Body of pancreas (tissue), 4 donors: Measurements from ENCODE around the gene PGLYRP1.

Experiments used
- POLR2A ChIP-seq, 3 donors: fragments of 450-650 bp; IDR thresholded peaks; one replicate each; pipeline ENCODE4 v1.6.1; 2016; ENCODE audit warnings: antibody characterized with exemption in 3 of 3, mild to moderate bottlenecking in 2 of 3
- TF ChIP-seq, protein P1 (sequence below), 7 experiments: fragments of 450-650 bp in 4 of 7; fragments of 200-600 bp in 3 of 7; sonication (generic) in 3 of 7; IDR thresholded peaks; one replicate each; pipeline ENCODE4 v1.5.1; 2016 to 2019; ENCODE audit warnings: antibody characterized with exemption in 7 of 7

DNA sequence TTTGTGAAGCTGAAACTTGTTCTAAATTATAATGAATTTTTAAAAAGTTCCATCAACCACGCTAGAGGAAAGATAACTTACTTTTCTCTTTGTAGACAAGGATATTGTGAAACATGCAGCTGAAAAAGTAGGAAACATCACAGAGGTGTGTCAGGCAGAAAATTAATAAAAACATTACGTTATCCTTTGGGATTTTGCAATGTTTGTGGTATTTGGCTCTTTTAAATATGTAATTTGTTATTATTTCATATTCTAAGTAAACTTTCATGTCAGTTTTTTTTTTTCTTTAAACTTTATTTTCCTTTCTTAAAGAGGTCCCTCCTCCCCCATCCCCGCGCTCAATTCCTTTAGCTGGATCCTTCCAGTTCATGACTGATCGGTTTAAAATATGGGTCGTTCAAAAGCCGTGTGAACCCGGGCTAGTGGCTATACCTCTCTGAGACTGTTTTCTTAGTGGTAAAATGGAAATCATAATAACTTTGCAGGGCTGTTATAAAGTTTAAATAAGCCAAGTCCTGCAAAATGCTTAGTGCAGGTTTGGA lies 28.3 kb downstream of the PGLYRP1 start:
- no peak for TF ChIP-seq POLR2A (IDR thresholded peaks at IDR 0.05)
- TF ChIP-seq, protein P1, sequence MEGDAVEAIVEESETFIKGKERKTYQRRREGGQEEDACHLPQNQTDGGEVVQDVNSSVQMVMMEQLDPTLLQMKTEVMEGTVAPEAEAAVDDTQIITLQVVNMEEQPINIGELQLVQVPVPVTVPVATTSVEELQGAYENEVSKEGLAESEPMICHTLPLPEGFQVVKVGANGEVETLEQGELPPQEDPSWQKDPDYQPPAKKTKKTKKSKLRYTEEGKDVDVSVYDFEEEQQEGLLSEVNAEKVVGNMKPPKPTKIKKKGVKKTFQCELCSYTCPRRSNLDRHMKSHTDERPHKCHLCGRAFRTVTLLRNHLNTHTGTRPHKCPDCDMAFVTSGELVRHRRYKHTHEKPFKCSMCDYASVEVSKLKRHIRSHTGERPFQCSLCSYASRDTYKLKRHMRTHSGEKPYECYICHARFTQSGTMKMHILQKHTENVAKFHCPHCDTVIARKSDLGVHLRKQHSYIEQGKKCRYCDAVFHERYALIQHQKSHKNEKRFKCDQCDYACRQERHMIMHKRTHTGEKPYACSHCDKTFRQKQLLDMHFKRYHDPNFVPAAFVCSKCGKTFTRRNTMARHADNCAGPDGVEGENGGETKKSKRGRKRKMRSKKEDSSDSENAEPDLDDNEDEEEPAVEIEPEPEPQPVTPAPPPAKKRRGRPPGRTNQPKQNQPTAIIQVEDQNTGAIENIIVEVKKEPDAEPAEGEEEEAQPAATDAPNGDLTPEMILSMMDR (IDR thresholded peaks at IDR 0.05) = no peak
